HEK293T (cell line): ENCODE measurements around the gene UGGT1.

Experiments used
- CTCF ChIA-PET: fragments of 350-600 bp; formaldehyde crosslinking; extraction: SDS; loops from one replicate; lab custom pipeline; 2021; ENCODE audit warnings: antibody characterized with exemption, inconsistent platforms; lab: Yijun Ruan, JAX
- POLR2A ChIA-PET: fragments of 350-600 bp; formaldehyde crosslinking; extraction: SDS; loops from one replicate; lab custom pipeline; 2020; ENCODE audit warnings: antibody characterized with exemption, inconsistent platforms; lab: Yijun Ruan, JAX
- DNase-seq: peaks from one replicate; pipeline ENCODE4 v3.0.0; 2012; ENCODE audit warnings: mixed read lengths; ENCODE audit errors: extremely low spot score
- ARNT ChIP-seq: fragments of 450-650 bp; IDR thresholded peaks from 2 replicates; pipeline ENCODE4 v1.6.1; 2017; ENCODE audit warnings: mild to moderate bottlenecking
- BHLHE40 ChIP-seq: fragments of 450-650 bp; IDR thresholded peaks from 2 replicates; pipeline ENCODE4 v1.6.1; 2016; ENCODE audit warnings: mild to moderate bottlenecking, moderate library complexity, borderline replicate concordance
- CTBP1 ChIP-seq: fragments of 450-650 bp; IDR thresholded peaks from 2 replicates; pipeline ENCODE4 v1.6.1; 2016; ENCODE audit warnings: borderline replicate concordance
- ELF4 ChIP-seq: fragments of 450-650 bp; IDR thresholded peaks from 2 replicates; pipeline ENCODE4 v1.6.1; 2017; ENCODE audit warnings: antibody characterized with exemption
- FOXA1 ChIP-seq: fragments of 450-650 bp; IDR thresholded peaks from 2 replicates; pipeline ENCODE4 v1.6.1; 2016; ENCODE audit warnings: mild to moderate bottlenecking
- FOXK2 ChIP-seq: fragments of 450-650 bp; IDR thresholded peaks from 2 replicates; pipeline ENCODE4 v1.6.1; 2016; ENCODE audit warnings: mild to moderate bottlenecking
- FOXM1 ChIP-seq: fragments of 450-650 bp; IDR thresholded peaks from 2 replicates; pipeline ENCODE4 v1.6.1; 2017; ENCODE audit warnings: mild to moderate bottlenecking, borderline replicate concordance
- HDGF ChIP-seq: fragments of 450-650 bp; IDR thresholded peaks from 2 replicates; pipeline ENCODE4 v1.6.1; 2017; ENCODE audit warnings: antibody characterized with exemption, borderline replicate concordance
- L3MBTL2 ChIP-seq: fragments of 450-650 bp; conservative IDR thresholded peaks from 2 replicates; pipeline ENCODE4 v1.6.1; 2016; ENCODE audit warnings: mild to moderate bottlenecking
- LEF1 ChIP-seq: fragments of 450-650 bp; IDR thresholded peaks from 2 replicates; pipeline ENCODE4 v1.6.1; 2017; ENCODE audit warnings: mild to moderate bottlenecking, borderline replicate concordance
- NFRKB ChIP-seq: fragments of 450-650 bp; IDR thresholded peaks from 2 replicates; pipeline ENCODE4 v1.6.1; 2016; ENCODE audit warnings: mild to moderate bottlenecking, moderate library complexity
- PKNOX1 ChIP-seq: fragments of 450-650 bp; IDR thresholded peaks from 2 replicates; pipeline ENCODE4 v1.6.1; 2016
- SP1 ChIP-seq: fragments of 450-650 bp; IDR thresholded peaks from 2 replicates; pipeline ENCODE4 v1.6.1; 2017
- SUZ12 ChIP-seq: fragments of 450-650 bp; IDR thresholded peaks from 2 replicates; pipeline ENCODE4 v1.6.1; 2016; ENCODE audit warnings: mild to moderate bottlenecking
- TARDBP ChIP-seq: fragments of 450-650 bp; IDR thresholded peaks from 2 replicates; pipeline ENCODE4 v1.6.1; 2016
- ZNF384 ChIP-seq: fragments of 450-650 bp; IDR thresholded peaks from 2 replicates; pipeline ENCODE4 v1.6.1; 2016

The UGGT1 gene

GRCh38 chr2:128187032-128187654, 96.1 kb downstream of the UGGT1 start:
- no peak for DNase-seq
- ChIA-PET POLR2A (no interaction called here), CTCF (no interaction called here)
- TF ChIP-seq BHLHE40: no peak
- no peak for TF ChIP-seq SUZ12
- no peak for TF ChIP-seq LEF1
- no peak for TF ChIP-seq ZNF384
- TF ChIP-seq CTBP1: no peak
- no peak for TF ChIP-seq FOXM1
- TF ChIP-seq L3MBTL2: no peak
- no peak for TF ChIP-seq ARNT
- TF ChIP-seq TARDBP: no peak
- TF ChIP-seq NFRKB: no peak
- TF ChIP-seq ELF4: no peak
- no peak for TF ChIP-seq HDGF

DNA sequence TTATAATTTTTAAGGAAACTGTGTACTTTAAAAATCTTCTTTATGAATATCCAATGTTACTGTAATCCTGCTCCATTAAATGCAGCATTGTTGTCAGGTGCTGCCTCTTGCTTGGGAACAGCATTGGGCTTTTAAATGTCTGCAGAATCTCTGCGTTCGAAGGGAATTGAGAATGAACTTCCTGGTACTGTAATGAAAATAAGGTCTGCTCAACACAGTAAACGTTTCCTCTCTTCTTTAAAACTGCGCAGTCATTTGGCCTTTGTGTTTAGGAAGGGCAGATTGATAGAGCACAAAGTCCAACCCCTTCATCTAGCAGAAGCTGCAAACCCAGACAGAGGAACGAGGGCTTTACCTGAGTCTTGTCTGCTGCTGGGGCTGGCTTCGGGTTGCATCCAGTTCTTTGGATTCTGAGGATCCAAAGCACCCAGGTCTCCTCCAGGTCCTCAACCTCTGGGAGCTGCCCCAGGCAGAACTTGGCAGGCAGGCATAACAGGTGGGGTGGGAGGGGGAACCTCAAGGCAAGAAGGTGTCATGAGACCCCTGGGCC, 104.5 kb downstream of the UGGT1 start:
- ChIA-PET CTCF (no interaction called here), POLR2A (no interaction called here)
- no peak for DNase-seq
- TF ChIP-seq BHLHE40: no peak
- no peak for TF ChIP-seq SP1
- no peak for TF ChIP-seq ELF4
- TF ChIP-seq FOXK2: no peak
- no peak for TF ChIP-seq ZNF384
- no peak for TF ChIP-seq ARNT
- no peak for TF ChIP-seq FOXM1
- no peak for TF ChIP-seq HDGF
- no peak for TF ChIP-seq NFRKB

- TF ChIP-seq L3MBTL2 (no peak), FOXK2 (no peak), CTBP1 (no peak), PKNOX1 (no peak), HDGF (no peak), FOXM1 (no peak), LEF1 (no peak), NFRKB (no peak), SUZ12 (no peak), TARDBP (no peak), FOXA1 (no peak), BHLHE40 (no peak)
- ChIA-PET POLR2A (no interaction called here), CTCF (no interaction called here)
- no peak for DNase-seq
Observed at GRCh38 chr2:128196026-128196425, 105.0 kb downstream of the UGGT1 start.

- POLR2A ChIA-PET: no interaction called here
- CTCF ChIA-PET: no interaction called here
- TF ChIP-seq CTBP1 (no peak), ARNT (no peak), ELF4 (no peak), FOXA1 (no peak), ZNF384 (no peak), LEF1 (no peak), FOXM1 (no peak), TARDBP (no peak), HDGF (no peak), L3MBTL2 (no peak), SP1 (no peak), BHLHE40 (no peak), SUZ12 (no peak), PKNOX1 (no peak), NFRKB (no peak), FOXK2 (no peak)
- no peak for DNase-seq
Observed at GRCh38 chr2:128196471-128196931, 105.5 kb downstream of the UGGT1 start.

DNA sequence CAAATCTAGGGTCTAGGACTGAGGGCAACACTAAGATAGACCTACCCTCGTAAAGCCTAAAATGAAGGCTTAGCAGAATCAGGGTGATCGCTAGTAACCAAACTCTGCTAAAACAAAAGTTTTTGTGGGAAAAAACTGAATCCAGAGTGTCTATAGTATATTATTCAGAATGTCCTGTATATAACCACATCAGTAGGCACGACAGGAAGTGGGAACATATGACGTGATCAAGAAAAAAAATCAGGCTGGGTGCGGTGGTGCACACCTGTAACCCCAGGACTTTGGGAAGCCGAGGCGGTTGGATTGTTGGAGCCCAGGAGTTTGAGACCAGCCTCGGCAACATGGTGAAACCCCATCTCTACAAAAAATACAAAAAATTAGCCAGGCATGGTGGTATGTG, 106.1 kb downstream of the UGGT1 start:
- DNase-seq: no peak
- TF ChIP-seq L3MBTL2 (no peak), BHLHE40 (no peak), SP1 (no peak), FOXM1 (no peak), TARDBP (no peak), LEF1 (no peak), ZNF384 (no peak), FOXK2 (no peak), FOXA1 (no peak), CTBP1 (no peak), NFRKB (no peak), SUZ12 (no peak), ARNT (no peak), ELF4 (no peak)
- ChIA-PET CTCF (no interaction called here), POLR2A (no interaction called here)

DNA sequence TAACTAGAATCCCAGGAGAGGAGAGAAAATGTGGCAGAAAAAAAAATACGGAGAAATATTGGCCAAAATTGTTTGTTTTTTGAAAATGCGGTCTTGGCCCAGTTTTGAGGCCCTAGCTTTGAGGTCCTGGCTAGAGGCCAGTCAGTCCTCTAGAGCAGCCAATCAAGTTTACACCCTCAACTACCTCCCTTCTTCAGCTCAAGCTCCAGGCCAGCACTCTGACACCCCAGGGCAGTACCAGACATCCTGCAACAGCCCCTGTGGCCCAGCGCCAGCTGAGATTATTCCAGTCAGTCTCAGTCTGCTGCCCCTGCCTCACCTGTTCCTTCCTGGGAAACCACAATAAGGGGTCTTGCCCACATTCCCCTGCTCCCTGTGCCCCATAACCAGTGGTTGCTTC, 107.7 kb downstream of the UGGT1 start:
- TF ChIP-seq TARDBP (no peak), PKNOX1 (no peak), LEF1 (no peak), FOXK2 (no peak), FOXA1 (no peak), ELF4 (no peak), L3MBTL2 (no peak), SUZ12 (no peak), ZNF384 (no peak), ARNT (no peak), CTBP1 (no peak), SP1 (no peak), FOXM1 (no peak), NFRKB (no peak), HDGF (no peak), BHLHE40 (no peak)
- DNase-seq: no peak
- CTCF ChIA-PET: no interaction called here

More for the DNA sequence above, 107.7 kb downstream of the UGGT1 start:
- POLR2A ChIA-PET: no interaction called here
